Ishikawa (cell line): Measurements from ENCODE around the gene ADIPOR1.

Source experiments
- EP300 ChIP-seq: IDR thresholded peaks from 2 replicates; pipeline ENCODE4 v1.6.1; 2012; ENCODE audit warnings: borderline replicate concordance
- TCF12 ChIP-seq: IDR thresholded peaks from 2 replicates; pipeline ENCODE4 v1.6.1; 2012; ENCODE audit warnings: low read depth
- TEAD4 ChIP-seq: IDR thresholded peaks from 2 replicates; pipeline ENCODE4 v1.6.1; 2012
- YY1 ChIP-seq: IDR thresholded peaks from 2 replicates; pipeline ENCODE4 v1.6.1; 2012; ENCODE audit warnings: low read depth
- ZBTB7A ChIP-seq: IDR thresholded peaks from 2 replicates; pipeline ENCODE4 v1.6.1; 2012; ENCODE audit warnings: low read depth
- TF ChIP-seq, protein P1 (sequence below): IDR thresholded peaks from 2 replicates; pipeline ENCODE4 v1.6.1; 2012; ENCODE audit warnings: low read depth, mild to moderate bottlenecking

GRCh38 chr1:202909494-202909893 is 48.6 kb downstream of the ADIPOR1 start:
- no peak for TF ChIP-seq YY1
- TF ChIP-seq ZBTB7A = no peak
- TF ChIP-seq, protein P1, sequence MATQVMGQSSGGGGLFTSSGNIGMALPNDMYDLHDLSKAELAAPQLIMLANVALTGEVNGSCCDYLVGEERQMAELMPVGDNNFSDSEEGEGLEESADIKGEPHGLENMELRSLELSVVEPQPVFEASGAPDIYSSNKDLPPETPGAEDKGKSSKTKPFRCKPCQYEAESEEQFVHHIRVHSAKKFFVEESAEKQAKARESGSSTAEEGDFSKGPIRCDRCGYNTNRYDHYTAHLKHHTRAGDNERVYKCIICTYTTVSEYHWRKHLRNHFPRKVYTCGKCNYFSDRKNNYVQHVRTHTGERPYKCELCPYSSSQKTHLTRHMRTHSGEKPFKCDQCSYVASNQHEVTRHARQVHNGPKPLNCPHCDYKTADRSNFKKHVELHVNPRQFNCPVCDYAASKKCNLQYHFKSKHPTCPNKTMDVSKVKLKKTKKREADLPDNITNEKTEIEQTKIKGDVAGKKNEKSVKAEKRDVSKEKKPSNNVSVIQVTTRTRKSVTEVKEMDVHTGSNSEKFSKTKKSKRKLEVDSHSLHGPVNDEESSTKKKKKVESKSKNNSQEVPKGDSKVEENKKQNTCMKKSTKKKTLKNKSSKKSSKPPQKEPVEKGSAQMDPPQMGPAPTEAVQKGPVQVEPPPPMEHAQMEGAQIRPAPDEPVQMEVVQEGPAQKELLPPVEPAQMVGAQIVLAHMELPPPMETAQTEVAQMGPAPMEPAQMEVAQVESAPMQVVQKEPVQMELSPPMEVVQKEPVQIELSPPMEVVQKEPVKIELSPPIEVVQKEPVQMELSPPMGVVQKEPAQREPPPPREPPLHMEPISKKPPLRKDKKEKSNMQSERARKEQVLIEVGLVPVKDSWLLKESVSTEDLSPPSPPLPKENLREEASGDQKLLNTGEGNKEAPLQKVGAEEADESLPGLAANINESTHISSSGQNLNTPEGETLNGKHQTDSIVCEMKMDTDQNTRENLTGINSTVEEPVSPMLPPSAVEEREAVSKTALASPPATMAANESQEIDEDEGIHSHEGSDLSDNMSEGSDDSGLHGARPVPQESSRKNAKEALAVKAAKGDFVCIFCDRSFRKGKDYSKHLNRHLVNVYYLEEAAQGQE = no peak
- TF ChIP-seq TCF12 = no peak
- TF ChIP-seq TEAD4 = no peak
- TF ChIP-seq EP300 = no peak
